ENCODE results near the gene RPS6KA5.

DNA sequence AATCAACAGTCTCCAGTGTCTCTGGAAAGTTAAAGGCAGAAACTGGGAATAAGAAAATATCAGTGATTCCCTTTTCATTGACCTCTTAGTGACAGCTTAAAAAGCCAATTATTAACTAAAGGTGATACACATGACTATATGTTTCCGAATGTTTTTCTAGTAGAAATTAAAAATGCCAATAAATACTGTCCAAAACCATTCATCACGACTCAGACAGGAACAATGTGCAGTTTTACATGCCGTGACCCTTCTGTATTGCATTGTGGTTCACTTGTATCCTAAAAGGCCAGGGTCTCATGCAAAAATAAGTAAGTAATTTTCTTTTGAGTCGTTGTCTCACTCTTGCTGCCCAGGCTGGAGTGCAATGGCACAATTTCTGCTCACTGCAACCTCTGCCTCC lies 138.3 kb downstream of the RPS6KA5 start:
- TF ChIP-seq CTCF (IDR thresholded peaks at IDR 0.05; ENCODE audit: low read length) (no peak), EZH2 (IDR thresholded peaks at IDR 0.05; ENCODE audit: borderline replicate concordance, low read length) (no peak)
